Measurements from ENCODE around the gene CLEC1A.

The CLEC1A gene

DNA sequence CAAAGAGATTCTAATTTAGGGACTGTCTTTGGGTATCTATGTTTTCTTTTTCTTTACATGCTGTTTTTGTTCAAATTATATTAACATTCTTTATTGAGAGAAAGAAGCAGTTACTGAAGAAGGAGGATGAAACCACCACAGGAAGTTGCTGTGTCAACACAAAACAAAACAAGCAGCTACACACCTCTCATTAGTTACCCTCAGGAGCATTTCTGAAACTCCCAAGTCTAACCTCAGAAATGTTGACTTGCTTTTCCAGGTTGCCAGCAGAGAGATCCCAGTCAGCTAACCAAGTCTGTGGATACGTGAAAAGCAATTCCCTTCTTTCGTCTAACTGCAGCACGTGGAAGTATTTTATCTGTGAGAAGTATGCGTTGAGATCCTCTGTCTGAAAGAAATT is 33.5 kb downstream of the CLEC1A start:
- TF ChIP-seq, protein P1, sequence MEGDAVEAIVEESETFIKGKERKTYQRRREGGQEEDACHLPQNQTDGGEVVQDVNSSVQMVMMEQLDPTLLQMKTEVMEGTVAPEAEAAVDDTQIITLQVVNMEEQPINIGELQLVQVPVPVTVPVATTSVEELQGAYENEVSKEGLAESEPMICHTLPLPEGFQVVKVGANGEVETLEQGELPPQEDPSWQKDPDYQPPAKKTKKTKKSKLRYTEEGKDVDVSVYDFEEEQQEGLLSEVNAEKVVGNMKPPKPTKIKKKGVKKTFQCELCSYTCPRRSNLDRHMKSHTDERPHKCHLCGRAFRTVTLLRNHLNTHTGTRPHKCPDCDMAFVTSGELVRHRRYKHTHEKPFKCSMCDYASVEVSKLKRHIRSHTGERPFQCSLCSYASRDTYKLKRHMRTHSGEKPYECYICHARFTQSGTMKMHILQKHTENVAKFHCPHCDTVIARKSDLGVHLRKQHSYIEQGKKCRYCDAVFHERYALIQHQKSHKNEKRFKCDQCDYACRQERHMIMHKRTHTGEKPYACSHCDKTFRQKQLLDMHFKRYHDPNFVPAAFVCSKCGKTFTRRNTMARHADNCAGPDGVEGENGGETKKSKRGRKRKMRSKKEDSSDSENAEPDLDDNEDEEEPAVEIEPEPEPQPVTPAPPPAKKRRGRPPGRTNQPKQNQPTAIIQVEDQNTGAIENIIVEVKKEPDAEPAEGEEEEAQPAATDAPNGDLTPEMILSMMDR (IDR thresholded peaks at IDR 0.05; ENCODE audit: extremely low read depth, missing control alignments), result no peak
- DNase-seq (ENCODE audit: low spot score), result no peak

DNA sequence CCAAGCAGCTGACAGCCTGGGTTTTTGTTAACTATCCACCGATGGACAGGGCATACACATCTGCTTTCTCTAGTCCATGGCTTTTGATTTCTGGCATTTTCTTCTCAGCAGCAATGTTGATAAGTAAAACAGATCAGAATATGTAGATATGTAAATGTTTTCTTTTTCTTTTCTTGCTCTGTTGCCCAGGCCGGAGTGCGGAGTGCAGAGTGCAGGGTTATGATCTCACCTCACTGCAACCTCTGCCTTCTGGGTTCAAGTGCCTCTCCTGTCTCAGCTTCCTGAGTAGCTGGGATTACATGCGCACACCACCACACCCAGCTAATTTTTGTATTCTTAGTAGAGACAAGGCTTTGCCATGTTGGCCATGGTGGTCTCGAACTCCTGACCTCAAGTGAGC is 40.4 kb downstream of the CLEC1A start:
- no peak for DNase-seq (ENCODE audit: low spot score)
- TF ChIP-seq, protein P1 (IDR thresholded peaks at IDR 0.05; ENCODE audit: extremely low read depth, missing control alignments), result no peak

GRCh38 chr12:10052193-10052913 is 46.4 kb downstream of the CLEC1A start:
- TF ChIP-seq, protein P1 (IDR thresholded peaks at IDR 0.05; ENCODE audit: extremely low read depth, missing control alignments), result no peak
- DNase-seq (ENCODE audit: low spot score), result no peak

- TF ChIP-seq, protein P1 (IDR thresholded peaks at IDR 0.05; ENCODE audit: extremely low read depth, missing control alignments), result no peak
- no peak for DNase-seq (ENCODE audit: low spot score)
Measured at GRCh38 chr12:10048526-10048925, 50.3 kb downstream of the CLEC1A start.

DNA sequence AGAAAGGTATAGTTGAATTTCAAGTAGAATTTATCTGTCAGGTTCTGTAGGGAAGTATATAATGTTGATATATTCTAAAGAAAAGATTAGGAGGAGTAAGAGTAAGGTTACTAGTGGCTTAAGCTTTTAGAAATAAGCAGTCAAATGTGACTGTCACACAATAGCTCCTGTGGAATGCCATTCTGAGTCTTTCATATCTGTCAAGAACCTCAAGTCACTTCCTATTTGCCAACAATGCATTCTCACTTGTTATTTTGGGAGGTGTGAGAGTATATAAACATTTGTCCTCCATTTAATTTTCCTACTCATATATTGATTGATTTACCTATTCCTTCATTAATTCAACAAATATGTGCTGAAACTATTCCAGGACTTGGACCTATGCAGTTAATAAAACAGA is 56.6 kb downstream of the CLEC1A start:
- TF ChIP-seq, protein P1 (IDR thresholded peaks at IDR 0.05; ENCODE audit: extremely low read depth, missing control alignments), result no peak
- no peak for DNase-seq (ENCODE audit: low spot score)

DNA sequence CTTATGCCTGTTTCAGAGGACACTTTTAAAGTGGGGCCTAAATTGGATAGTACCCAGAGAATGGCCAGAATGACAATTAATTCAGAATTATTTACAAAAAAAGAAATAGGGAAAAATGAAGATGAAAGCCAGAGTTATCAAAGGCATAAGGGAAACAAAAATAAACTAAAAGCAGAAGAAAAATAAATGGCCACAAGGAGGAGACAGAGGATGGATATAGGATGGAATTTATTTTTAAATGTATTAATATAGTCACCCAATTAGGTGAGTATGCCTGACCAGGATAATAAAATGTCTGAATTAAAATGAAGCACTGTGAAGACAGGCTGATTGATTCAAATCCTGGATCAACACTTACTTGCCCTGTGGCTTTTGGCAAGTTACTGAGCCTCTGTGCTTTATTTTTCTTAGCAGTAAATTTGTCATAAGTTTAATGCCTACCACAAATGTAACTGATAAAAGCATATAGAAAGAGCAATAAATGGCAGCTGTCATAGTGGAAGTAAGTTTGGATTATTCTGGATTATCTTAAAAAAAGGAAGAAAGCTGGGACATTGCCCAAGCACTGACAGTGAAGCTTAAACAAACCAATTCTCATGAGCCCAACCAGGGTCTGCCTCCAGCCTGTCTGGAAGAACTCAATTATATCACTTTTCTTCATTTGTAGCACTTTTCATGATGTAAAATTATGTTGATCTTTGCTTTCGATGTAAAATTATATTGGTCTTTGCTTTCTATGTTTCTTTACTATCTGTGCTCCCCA is 64.8 kb downstream of the CLEC1A start:
- TF ChIP-seq, protein P1 (IDR thresholded peaks at IDR 0.05; ENCODE audit: extremely low read depth, missing control alignments), result no peak
- peak; percentile 16 for DNase-seq (ENCODE audit: low spot score)

DNA sequence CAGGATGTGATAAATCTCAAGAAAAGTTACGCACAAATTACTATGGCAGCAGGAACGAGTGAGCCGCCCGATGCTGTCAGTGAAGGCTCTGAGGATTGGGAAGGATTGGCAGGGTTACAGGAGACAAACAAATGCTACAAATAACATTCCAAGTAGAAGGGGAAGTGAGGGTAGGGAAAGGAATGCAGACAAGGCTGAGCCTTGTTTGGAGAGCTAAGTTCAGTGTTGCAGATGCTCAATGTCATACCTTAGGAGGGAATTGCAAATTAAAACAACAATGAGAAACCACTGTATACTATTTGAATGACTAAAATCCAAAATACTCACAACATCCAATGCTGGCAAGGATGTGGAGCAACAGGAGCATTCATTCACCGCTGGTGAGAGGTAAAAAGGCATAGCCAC is 67.0 kb downstream of the CLEC1A start:
- TF ChIP-seq, protein P1 (IDR thresholded peaks at IDR 0.05; ENCODE audit: extremely low read depth, missing control alignments), result no peak
- DNase-seq (ENCODE audit: low spot score), result no peak
